ENCODE results near the gene PRR18. TPM values are rescaled to one million over a fixed set of nuclear protein-coding genes. Genes with fewer than 3 reads are reported as not detected.

PRR18 gene
- total and polyA plus RNA-seq, 5 donors from 2014 or later: not detected

DNA sequence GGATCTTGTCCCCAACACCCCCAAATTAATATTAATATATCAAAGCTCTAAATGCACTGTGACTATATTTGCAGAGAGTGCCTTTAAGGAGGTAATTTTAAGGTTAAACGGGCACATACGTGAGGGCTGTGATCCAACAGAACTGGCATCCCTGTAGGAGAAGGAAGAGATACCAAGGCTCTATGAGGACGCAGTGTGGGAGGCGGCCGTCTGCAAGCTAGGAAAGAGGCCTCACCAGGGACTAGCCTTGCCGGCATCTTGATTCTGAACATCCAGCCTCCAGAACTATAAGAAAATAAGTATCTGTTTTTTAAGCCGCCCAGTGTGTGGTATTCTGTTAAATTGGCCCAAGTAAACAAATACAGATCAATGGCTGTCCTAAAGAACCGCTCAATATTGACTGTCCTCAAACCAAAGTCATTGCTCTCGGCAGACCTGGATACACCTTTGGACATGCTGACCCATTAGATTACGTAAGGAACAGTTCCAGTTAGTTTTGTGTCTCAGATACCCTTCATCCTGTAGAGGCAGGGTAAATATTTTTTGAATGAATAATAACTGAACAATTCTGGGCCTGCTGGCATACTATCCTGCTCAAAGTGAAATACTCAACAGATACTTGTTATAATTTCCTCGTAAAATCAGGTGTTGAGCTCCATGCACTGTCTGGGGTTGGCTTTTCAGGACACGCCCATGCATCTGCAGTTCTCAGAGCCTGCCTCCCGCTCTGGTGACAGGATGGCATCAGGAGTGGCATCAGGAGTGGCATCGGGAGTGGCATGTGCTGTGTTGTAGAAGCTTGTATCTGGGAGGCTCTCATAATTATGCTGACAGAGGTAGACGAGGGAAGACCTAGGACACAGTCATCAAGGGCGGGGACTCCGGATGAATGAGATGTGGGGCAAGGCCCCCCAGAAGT lies 6.3 kb downstream of the PRR18 start:
- no peak overlapping the region for H3K27ac Mint-ChIP-seq
- ATAC-seq (ENCODE audit: low read depth in 2 of 2) (no peak), DNase-seq (no peak)
- Histone ChIP-seq H3K4me3 (ENCODE audit: low read depth, low read length) (no peak overlapping the region), H3K27me3 (ENCODE audit: control insufficient read depth, insufficient read depth, low read length) (peaks cover 15% of the 10 kb centered on the region), H3K9me3 (ENCODE audit: control insufficient read depth in 2 of 2, low read length in 2 of 2) (no peaks in the 10 kb centered on the region), H3K27ac (ENCODE audit: insufficient read depth, low read length, poor library complexity, severe bottlenecking) (no peak overlapping the region), H3K4me1 (ENCODE audit: control insufficient read depth, insufficient read depth, low read length, poor library complexity, severe bottlenecking) (peaks cover 4% of the 10 kb centered on the region), H3K36me3 (ENCODE audit: control insufficient read depth, insufficient read depth, low read length) (no peaks in the 10 kb centered on the region)
- peaks cover 0 to 1% (median 0%) of the 10 kb centered on the region in 7 donors for H3K9me3 Mint-ChIP-seq
- peaks cover 0 to 8% (median 6%) of the 10 kb centered on the region in 4 donors for H3K4me1 Mint-ChIP-seq
- H3K27me3 Mint-ChIP-seq: peaks cover 73% of the 10 kb centered on the region
- peak overlapping the region in 1 of 4 donors; percentile 34 for H3K4me3 Mint-ChIP-seq
- no peaks in the 10 kb centered on the region for H3K36me3 Mint-ChIP-seq

- H3K9me3 ChIP-seq (ENCODE audit: control insufficient read depth in 2 of 2, low read length in 2 of 2): no peaks in the 10 kb centered on the region
- H3K27me3 ChIP-seq (ENCODE audit: control insufficient read depth, insufficient read depth, low read length): peaks cover 13% of the 10 kb centered on the region
- Mint-ChIP-seq H3K9me3 (peaks cover 0 to 1% (median 0%) of the 10 kb centered on the region in 7 donors), H3K4me3 (no peak overlapping the region), H3K4me1 (no peaks in the 10 kb centered on the region), H3K36me3 (no peaks in the 10 kb centered on the region), H3K27me3 (peaks cover 62% of the 10 kb centered on the region), H3K27ac (peak overlapping the region in 1 of 3 donors; percentile 9)
- H3K27ac ChIP-seq (ENCODE audit: insufficient read depth, low read length, poor library complexity, severe bottlenecking): no peak overlapping the region
- ATAC-seq (ENCODE audit: low read depth in 2 of 2): no peak
- H3K36me3 ChIP-seq (ENCODE audit: control insufficient read depth, insufficient read depth, low read length): no peaks in the 10 kb centered on the region
- H3K4me3 ChIP-seq (ENCODE audit: low read depth, low read length): no peak overlapping the region
- no peak for DNase-seq
- H3K4me1 ChIP-seq (ENCODE audit: control insufficient read depth, insufficient read depth, low read length, poor library complexity, severe bottlenecking): no peaks in the 10 kb centered on the region
Measured at GRCh38 chr6:166300357-166300987, 7.7 kb downstream of the PRR18 start.

- H3K27me3 ChIP-seq (ENCODE audit: control insufficient read depth, insufficient read depth, low read length): peaks cover 4% of the 10 kb centered on the region
- Mint-ChIP-seq H3K4me1 (peaks cover 0 to 3% (median 0%) of the 10 kb centered on the region in 4 donors), H3K36me3 (no peaks in the 10 kb centered on the region), H3K4me3 (no peak overlapping the region), H3K9me3 (peaks cover 0 to 1% (median 0%) of the 10 kb centered on the region in 7 donors), H3K27me3 (peaks cover 50% of the 10 kb centered on the region), H3K27ac (no peak overlapping the region)
- no peak overlapping the region for H3K27ac ChIP-seq (ENCODE audit: insufficient read depth, low read length, poor library complexity, severe bottlenecking)
- no peaks in the 10 kb centered on the region for H3K4me1 ChIP-seq (ENCODE audit: control insufficient read depth, insufficient read depth, low read length, poor library complexity, severe bottlenecking)
- ATAC-seq (ENCODE audit: low read depth in 2 of 2): no peak
- H3K4me3 ChIP-seq (ENCODE audit: low read depth, low read length): no peak overlapping the region
- no peak for DNase-seq
- H3K9me3 ChIP-seq (ENCODE audit: control insufficient read depth in 2 of 2, low read length in 2 of 2): no peaks in the 10 kb centered on the region
- no peaks in the 10 kb centered on the region for H3K36me3 ChIP-seq (ENCODE audit: control insufficient read depth, insufficient read depth, low read length)
Measured at GRCh38 chr6:166297606-166298005, 10.6 kb downstream of the PRR18 start.

- Mint-ChIP-seq H3K9me3 (peaks cover 0 to 1% (median 0%) of the 10 kb centered on the region in 7 donors), H3K4me3 (no peak overlapping the region), H3K27me3 (peaks cover 46% of the 10 kb centered on the region), H3K36me3 (no peaks in the 10 kb centered on the region), H3K4me1 (peaks cover 0 to 3% (median 0%) of the 10 kb centered on the region in 4 donors), H3K27ac (no peak overlapping the region)
- Histone ChIP-seq H3K4me1 (ENCODE audit: control insufficient read depth, insufficient read depth, low read length, poor library complexity, severe bottlenecking) (no peaks in the 10 kb centered on the region), H3K4me3 (ENCODE audit: low read depth, low read length) (no peak overlapping the region), H3K27me3 (ENCODE audit: control insufficient read depth, insufficient read depth, low read length) (peaks cover 4% of the 10 kb centered on the region), H3K27ac (ENCODE audit: insufficient read depth, low read length, poor library complexity, severe bottlenecking) (no peak overlapping the region), H3K36me3 (ENCODE audit: control insufficient read depth, insufficient read depth, low read length) (no peaks in the 10 kb centered on the region), H3K9me3 (ENCODE audit: control insufficient read depth in 2 of 2, low read length in 2 of 2) (no peaks in the 10 kb centered on the region)
- ATAC-seq (ENCODE audit: low read depth in 2 of 2): no peak
- no peak for DNase-seq
Measured at GRCh38 chr6:166296035-166296883, 11.9 kb downstream of the PRR18 start.

DNA sequence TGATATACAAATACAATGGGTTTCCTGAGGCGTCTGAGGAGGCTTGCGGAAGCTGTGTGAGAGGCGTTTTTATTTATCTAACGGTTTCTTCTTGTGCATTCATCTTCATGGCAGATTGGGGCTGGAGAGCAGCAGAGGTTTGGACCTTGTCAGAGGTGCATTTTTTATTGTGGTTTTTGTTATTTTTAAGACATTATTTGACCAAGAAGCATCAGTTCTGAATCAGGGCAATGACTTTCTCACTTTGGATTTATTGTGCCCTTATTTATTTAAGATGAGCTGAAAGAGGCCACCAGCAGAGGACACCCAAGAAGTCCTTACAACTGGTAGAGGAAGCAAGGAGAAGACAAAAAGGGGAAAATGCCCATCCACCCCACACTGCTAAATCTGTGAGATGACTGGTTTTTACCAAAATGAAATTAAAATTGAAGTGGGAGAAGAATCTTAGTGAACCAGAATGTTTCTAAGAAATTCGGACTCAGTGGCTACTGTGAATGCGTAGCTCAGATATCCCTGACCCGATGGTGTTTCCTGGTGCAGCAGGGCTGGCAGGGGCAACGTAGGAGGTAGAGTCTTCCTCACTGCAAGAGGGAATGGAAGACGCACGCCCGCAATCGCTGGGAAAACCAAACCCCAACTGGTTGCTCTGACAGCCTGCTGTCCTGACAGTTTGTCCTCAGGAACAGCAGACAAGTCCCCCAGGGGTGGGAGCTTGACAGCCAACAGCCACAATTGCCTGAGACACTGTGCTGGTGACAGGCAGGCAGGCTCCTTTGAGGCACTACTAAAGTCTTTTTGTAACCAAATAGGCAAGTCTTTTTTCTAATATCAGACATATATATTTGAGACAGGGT lies 14.2 kb downstream of the PRR18 start:
- H3K4me3 Mint-ChIP-seq: no peak overlapping the region
- Histone ChIP-seq H3K4me1 (ENCODE audit: control insufficient read depth, insufficient read depth, low read length, poor library complexity, severe bottlenecking) (no peaks in the 10 kb centered on the region), H3K4me3 (ENCODE audit: low read depth, low read length) (no peak overlapping the region), H3K27ac (ENCODE audit: insufficient read depth, low read length, poor library complexity, severe bottlenecking) (no peak overlapping the region), H3K27me3 (ENCODE audit: control insufficient read depth, insufficient read depth, low read length) (peaks cover 4% of the 10 kb centered on the region), H3K9me3 (ENCODE audit: control insufficient read depth in 2 of 2, low read length in 2 of 2) (no peaks in the 10 kb centered on the region), H3K36me3 (ENCODE audit: control insufficient read depth, insufficient read depth, low read length) (no peaks in the 10 kb centered on the region)
- no peak for ATAC-seq (ENCODE audit: low read depth in 2 of 2)
- H3K27me3 Mint-ChIP-seq: peaks cover 38% of the 10 kb centered on the region
- H3K4me1 Mint-ChIP-seq: peaks cover 0 to 3% (median 0%) of the 10 kb centered on the region in 4 donors
- H3K27ac Mint-ChIP-seq: no peak overlapping the region
- H3K36me3 Mint-ChIP-seq: no peaks in the 10 kb centered on the region
- H3K9me3 Mint-ChIP-seq: no peaks in the 10 kb centered on the region
- DNase-seq: no peak

DNA sequence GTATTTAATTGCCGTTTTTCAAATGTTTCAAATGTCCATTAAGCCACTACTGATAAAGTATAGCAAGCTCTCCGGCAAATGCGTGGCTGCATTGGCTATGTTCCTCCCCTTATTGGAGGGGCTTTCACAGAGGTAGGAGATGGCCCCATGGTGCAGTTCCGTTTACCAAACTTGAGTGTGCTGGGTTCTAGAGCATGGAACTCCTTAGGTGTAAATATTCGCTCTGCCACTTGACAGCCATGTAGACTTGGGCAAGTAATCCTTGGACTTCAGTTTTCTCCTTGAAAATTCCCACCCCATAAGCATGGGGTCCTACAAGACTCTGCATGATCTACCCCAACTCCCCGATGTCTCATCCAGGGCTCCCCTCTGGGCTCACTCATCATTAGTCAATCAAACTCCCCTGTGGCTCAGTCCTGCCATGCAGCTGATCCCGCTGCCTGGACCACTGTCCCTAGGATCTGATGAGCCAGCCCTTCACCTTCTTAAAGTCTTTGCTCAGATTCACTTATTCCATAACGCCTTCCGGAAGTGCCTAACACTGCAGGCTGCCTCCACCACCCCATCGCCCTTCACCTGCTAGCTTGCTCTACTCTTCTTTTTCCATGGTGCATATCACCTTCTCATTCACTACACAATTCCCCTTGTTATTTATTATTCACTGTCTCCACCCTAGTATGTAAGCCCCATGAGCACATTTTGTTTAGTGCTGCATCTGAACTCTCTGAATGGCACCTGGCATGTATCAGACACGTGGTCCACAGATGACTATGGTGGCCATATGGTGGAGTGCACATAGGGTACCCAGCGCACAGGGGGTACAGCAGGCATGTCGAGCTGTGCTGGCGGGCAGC lies 18.8 kb downstream of the PRR18 start:
- Mint-ChIP-seq H3K4me1 (no peaks in the 10 kb centered on the region), H3K27me3 (peaks cover 13% of the 10 kb centered on the region), H3K9me3 (no peaks in the 10 kb centered on the region), H3K4me3 (no peak overlapping the region), H3K27ac (no peak overlapping the region), H3K36me3 (no peaks in the 10 kb centered on the region)
- H3K27me3 ChIP-seq (ENCODE audit: control insufficient read depth, insufficient read depth, low read length): no peaks in the 10 kb centered on the region
- ATAC-seq (ENCODE audit: low read depth in 2 of 2) (peak in 1 of 2 donors; percentile 39), DNase-seq (no peak)
- H3K4me1 ChIP-seq (ENCODE audit: control insufficient read depth, insufficient read depth, low read length, poor library complexity, severe bottlenecking): no peaks in the 10 kb centered on the region
- H3K4me3 ChIP-seq (ENCODE audit: low read depth, low read length): no peak overlapping the region
- H3K27ac ChIP-seq (ENCODE audit: insufficient read depth, low read length, poor library complexity, severe bottlenecking): no peak overlapping the region
- H3K9me3 ChIP-seq (ENCODE audit: control insufficient read depth in 2 of 2, low read length in 2 of 2): no peaks in the 10 kb centered on the region
- no peaks in the 10 kb centered on the region for H3K36me3 ChIP-seq (ENCODE audit: control insufficient read depth, insufficient read depth, low read length)

All from CD4-positive, CD25-positive, alpha-beta regulatory T cell (primary cell).